ENCODE measurements around the gene ATN1. TPM values are rescaled to one million over a fixed set of nuclear protein-coding genes. Genes with fewer than 3 reads are reported as not detected.
A peak's percentile ranks its signal among the peaks of the same experiment; 100 is the strongest.

Gene ATN1
- total RNA-seq, 1 experiment from 2014 or later, result 62.0 TPM

DNA sequence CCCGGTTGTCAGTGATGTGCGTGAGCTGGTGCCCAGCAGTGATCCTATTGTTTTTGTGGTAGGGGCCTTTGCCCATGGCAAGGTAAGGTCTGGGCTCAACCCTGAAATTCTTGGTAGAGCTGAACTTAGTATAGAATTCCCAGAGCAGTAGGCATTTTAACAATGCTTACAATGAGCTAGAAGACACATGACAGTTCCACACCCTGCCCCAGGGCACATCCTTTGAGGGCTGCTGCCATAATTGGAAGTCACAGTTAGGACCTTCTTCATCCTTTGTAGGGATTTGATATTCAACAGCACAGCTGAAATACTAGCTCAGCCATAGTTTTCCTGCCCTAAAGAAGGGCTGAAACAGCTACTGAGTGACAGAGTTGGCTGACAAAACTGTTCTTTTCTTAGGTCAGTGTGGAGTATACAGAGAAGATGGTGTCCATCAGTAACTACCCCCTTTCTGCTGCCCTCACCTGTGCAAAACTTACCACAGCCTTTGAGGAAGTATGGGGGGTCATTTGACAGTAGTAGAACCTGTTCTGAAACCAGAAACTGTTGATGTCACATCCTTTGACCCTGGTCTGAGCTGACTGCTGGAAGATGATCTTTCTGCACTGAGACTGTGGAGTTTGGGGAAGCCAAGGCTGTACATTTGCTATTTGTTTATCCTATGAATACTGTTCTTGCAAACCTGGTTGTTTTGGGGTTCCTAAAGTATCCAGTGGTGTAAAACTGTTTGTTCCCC is 47.7 kb downstream of the ATN1 start:
- DNase-seq, result no peak
- H3K27ac Mint-ChIP-seq (ENCODE audit: unreplicated experiment), result peak overlapping the region; percentile 14
- CTCF ChIA-PET, result interaction anchor here (0.6 to 1.5 kb wide), 2 partner anchors 13 to 46 kb away, joined by 3 to 4 read pairs; no protein-coding TSS in a partner anchor

DNA sequence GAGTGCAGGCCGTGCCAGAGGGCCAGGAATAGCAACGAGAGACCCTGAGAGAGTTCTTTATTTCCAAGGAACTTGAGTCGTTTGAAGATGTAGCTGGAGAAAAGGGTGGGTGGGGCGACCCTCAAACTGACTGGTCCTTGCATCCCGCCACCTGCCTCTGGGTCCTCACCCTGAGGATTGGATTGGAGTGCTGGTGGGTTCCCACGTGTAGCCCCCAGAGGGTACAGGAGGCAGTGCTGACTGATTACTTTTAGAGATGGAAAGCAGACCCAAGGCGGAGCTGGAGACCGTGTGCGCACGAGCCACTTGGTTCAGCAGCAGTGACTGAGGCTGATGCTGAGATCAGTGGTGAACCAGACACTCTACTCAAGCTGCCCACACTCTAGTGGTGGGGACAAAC is 49.9 kb downstream of the ATN1 start:
- intact Hi-C loops (cut with micrococcal nuclease; ENCODE audit: unreplicated experiment), result no loop called here
- TF ChIP-seq, protein P1, sequence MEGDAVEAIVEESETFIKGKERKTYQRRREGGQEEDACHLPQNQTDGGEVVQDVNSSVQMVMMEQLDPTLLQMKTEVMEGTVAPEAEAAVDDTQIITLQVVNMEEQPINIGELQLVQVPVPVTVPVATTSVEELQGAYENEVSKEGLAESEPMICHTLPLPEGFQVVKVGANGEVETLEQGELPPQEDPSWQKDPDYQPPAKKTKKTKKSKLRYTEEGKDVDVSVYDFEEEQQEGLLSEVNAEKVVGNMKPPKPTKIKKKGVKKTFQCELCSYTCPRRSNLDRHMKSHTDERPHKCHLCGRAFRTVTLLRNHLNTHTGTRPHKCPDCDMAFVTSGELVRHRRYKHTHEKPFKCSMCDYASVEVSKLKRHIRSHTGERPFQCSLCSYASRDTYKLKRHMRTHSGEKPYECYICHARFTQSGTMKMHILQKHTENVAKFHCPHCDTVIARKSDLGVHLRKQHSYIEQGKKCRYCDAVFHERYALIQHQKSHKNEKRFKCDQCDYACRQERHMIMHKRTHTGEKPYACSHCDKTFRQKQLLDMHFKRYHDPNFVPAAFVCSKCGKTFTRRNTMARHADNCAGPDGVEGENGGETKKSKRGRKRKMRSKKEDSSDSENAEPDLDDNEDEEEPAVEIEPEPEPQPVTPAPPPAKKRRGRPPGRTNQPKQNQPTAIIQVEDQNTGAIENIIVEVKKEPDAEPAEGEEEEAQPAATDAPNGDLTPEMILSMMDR (IDR thresholded peaks at IDR 0.05; ENCODE audit: unreplicated experiment), result no peak
- Mint-ChIP-seq H3K36me3 (ENCODE audit: insufficient read depth, unreplicated experiment) (peaks cover 64% of the 10 kb centered on the region), H3K27ac (ENCODE audit: unreplicated experiment) (peak overlapping the region; percentile 37), H3K9me3 (ENCODE audit: low read depth, unreplicated experiment) (no peaks in the 10 kb centered on the region), H3K4me1 (ENCODE audit: low read depth, unreplicated experiment) (peaks cover 5% of the 10 kb centered on the region), H3K27me3 (ENCODE audit: unreplicated experiment) (no peaks in the 10 kb centered on the region), H3K4me3 (ENCODE audit: low read depth, unreplicated experiment) (no peak overlapping the region)
- BruUV-seq (replicated peaks), result no TSS peak
- no peak for DNase-seq
- CTCF ChIA-PET, result no interaction called here

More for the DNA sequence above, 47.7 kb downstream of the ATN1 start:
- BruUV-seq (replicated peaks), result no TSS peak
- Mint-ChIP-seq H3K27me3 (ENCODE audit: unreplicated experiment) (no peaks in the 10 kb centered on the region), H3K4me1 (ENCODE audit: low read depth, unreplicated experiment) (peaks cover 14% of the 10 kb centered on the region), H3K4me3 (ENCODE audit: low read depth, unreplicated experiment) (no peak overlapping the region), H3K9me3 (ENCODE audit: low read depth, unreplicated experiment) (no peaks in the 10 kb centered on the region), H3K36me3 (ENCODE audit: insufficient read depth, unreplicated experiment) (peaks cover 66% of the 10 kb centered on the region)
- TF ChIP-seq, protein P1 (IDR thresholded peaks at IDR 0.05; ENCODE audit: unreplicated experiment), result no peak
- intact Hi-C loops (cut with micrococcal nuclease; ENCODE audit: unreplicated experiment), result no loop called here

DNA sequence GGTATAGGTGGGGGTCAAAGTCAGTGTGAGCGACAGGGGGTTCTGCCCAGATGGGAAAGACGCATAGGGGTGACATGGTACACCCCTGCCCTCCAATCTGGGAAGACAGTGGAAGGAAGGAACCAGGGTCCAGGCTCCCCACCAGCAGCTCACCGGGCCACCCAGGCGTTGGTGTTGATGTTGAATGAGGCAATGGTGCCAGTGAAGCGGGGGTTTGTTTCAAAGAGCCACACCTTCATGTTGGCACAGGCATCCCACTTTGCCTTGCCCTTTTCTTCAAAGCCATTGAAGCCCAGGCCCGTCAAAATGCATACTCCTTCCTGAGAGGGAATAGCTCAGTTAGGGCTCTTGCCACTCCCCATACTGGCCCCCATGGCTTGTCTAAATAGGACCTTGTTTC is 50.4 kb downstream of the ATN1 start:
- no peaks in the 10 kb centered on the region for H3K9me3 Mint-ChIP-seq (ENCODE audit: low read depth, unreplicated experiment)
- CTCF ChIA-PET, result no interaction called here
- H3K27ac Mint-ChIP-seq (ENCODE audit: unreplicated experiment), result no peak overlapping the region
- H3K4me1 Mint-ChIP-seq (ENCODE audit: low read depth, unreplicated experiment), result no peaks in the 10 kb centered on the region
- intact Hi-C loops (cut with micrococcal nuclease; ENCODE audit: unreplicated experiment), result no loop called here
- BruUV-seq (replicated peaks), result no TSS peak
- H3K36me3 Mint-ChIP-seq (ENCODE audit: insufficient read depth, unreplicated experiment), result peaks cover 60% of the 10 kb centered on the region
- H3K4me3 Mint-ChIP-seq (ENCODE audit: low read depth, unreplicated experiment), result no peak overlapping the region
- TF ChIP-seq, protein P1 (IDR thresholded peaks at IDR 0.05; ENCODE audit: unreplicated experiment), result no peak
- DNase-seq, result no peak
- no peaks in the 10 kb centered on the region for H3K27me3 Mint-ChIP-seq (ENCODE audit: unreplicated experiment)

DNA sequence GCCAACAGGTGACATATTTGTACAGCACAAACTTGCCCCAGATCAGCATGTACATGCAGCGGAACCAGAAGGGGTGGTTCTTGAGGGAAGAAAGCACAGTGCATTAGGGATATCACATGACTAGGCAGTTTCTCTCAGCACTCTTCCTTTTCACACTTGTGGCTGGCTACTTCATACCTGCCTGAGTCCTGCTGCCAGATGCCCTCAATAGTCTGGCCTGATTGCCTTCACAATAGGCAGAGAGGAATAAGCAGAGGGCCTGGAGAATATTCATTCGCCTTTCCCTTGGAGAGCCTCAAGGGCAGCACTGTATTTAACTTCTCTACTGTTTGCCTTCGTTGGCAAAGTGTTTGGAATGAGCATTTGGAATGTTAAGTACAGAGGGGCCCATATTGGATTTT is 50.9 kb downstream of the ATN1 start:
- peaks cover 56% of the 10 kb centered on the region for H3K36me3 Mint-ChIP-seq (ENCODE audit: insufficient read depth, unreplicated experiment)
- no peak overlapping the region for H3K4me3 Mint-ChIP-seq (ENCODE audit: low read depth, unreplicated experiment)
- intact Hi-C loops (cut with micrococcal nuclease; ENCODE audit: unreplicated experiment), result no loop called here
- TF ChIP-seq, protein P1 (IDR thresholded peaks at IDR 0.05; ENCODE audit: unreplicated experiment), result no peak
- no peaks in the 10 kb centered on the region for H3K9me3 Mint-ChIP-seq (ENCODE audit: low read depth, unreplicated experiment)
- no peaks in the 10 kb centered on the region for H3K27me3 Mint-ChIP-seq (ENCODE audit: unreplicated experiment)
- DNase-seq, result no peak
- CTCF ChIA-PET, result no interaction called here
- no TSS peak for BruUV-seq (replicated peaks)
- no peak overlapping the region for H3K27ac Mint-ChIP-seq (ENCODE audit: unreplicated experiment)
- H3K4me1 Mint-ChIP-seq (ENCODE audit: low read depth, unreplicated experiment), result no peaks in the 10 kb centered on the region
